Choroid plexus epithelial cell (primary cell): Measurements from ENCODE around the gene OR52E1.
A peak's percentile ranks its signal among the peaks of the same experiment; 100 is the strongest.

Experiments
- DNase-seq: peaks from one replicate; pipeline ENCODE4 v3.0.0-alpha.2; 2010; ENCODE audit warnings: low read depth
- H3K4me3 ChIP-seq: 2 replicates; pipeline ENCODE4 v1.5.1; 2011; ENCODE audit warnings: low read depth, mild to moderate bottlenecking, control low read depth, low read length, moderate library complexity
- CTCF ChIP-seq: conservative IDR thresholded peaks from 2 replicates; pipeline ENCODE4 v1.5.1; 2011; ENCODE audit warnings: low read depth, mild to moderate bottlenecking, control low read depth, inconsistent platforms, low read length, moderate library complexity

OR52E1 gene

GRCh38 chr11:5069272-5069671 lies at the start of gene OR52E1:
OR52E1 (plus strand) TSS chr11:5069572.
- TF ChIP-seq CTCF, result no peak
- DNase-seq, result no peak
- no peak within 1 kb of the TSS for H3K4me3 ChIP-seq

- no peak overlapping the region for H3K4me3 ChIP-seq
- no peak for TF ChIP-seq CTCF
- no peak for DNase-seq
These were observed 47.4 kb upstream of the OR52E1 start for GRCh38 chr11:5021996-5022395.

GRCh38 chr11:5036669-5037068 lies 32.7 kb upstream of the OR52E1 start:
- no peak for DNase-seq
- no peak overlapping the region for H3K4me3 ChIP-seq
- no peak for TF ChIP-seq CTCF

GRCh38 chr11:5037926-5038325 lies 31.4 kb upstream of the OR52E1 start:
- TF ChIP-seq CTCF, result no peak
- H3K4me3 ChIP-seq, result no peak overlapping the region
- no peak for DNase-seq

- H3K4me3 ChIP-seq, result no peak overlapping the region
- no peak for DNase-seq
- TF ChIP-seq CTCF, result no peak
These were observed 31.0 kb upstream of the OR52E1 start for GRCh38 chr11:5038341-5038740.

GRCh38 chr11:5040876-5041275 lies 28.5 kb upstream of the OR52E1 start:
- DNase-seq, result no peak
- TF ChIP-seq CTCF, result no peak
- H3K4me3 ChIP-seq, result no peak overlapping the region

- TF ChIP-seq CTCF, result no peak
- H3K4me3 ChIP-seq, result no peak overlapping the region
These were observed 27.3 kb upstream of the OR52E1 start for GRCh38 chr11:5042091-5042490.

More at GRCh38 chr11:5042091-5042490, 27.3 kb upstream of the OR52E1 start:
- peak; percentile 2 for DNase-seq
